ENCODE data around the gene HBM. TPM values are rescaled to one million over a fixed set of nuclear protein-coding genes. Genes with fewer than 3 reads are reported as not detected.
"Not testable (repeated sequence)": the region's sequence is repeated elsewhere in the genome, so short reads cannot be mapped to it uniquely, and the experiment has no call there.

The HBM gene
- polyA plus RNA-seq, 2 of the 4 experiments (the other 2 are of a cell fraction) = not detected

- FAIRE-seq = no peak
- no peak overlapping the region for H3K4me2 ChIP-seq
- H3K4me1 ChIP-seq = peaks cover 5% of the 10 kb centered on the region; the same call in 1 of the 3 replicates
- CTCF ChIA-PET = interaction anchor here (1.1 to 2.3 kb wide), 5 partner anchors 9 to 162 kb away, joined by 3 to 12 read pairs (median 7); partner anchors contain the start of gene HBQ1
- H3K9me3 ChIP-seq = no peaks in the 10 kb centered on the region
- POLR2A ChIA-PET = interaction anchor here (0.7 kb wide), 1 partner anchor 15 kb away, joined by 8 read pairs; no protein-coding TSS in a partner anchor
- no peak for TF ChIP-seq MAZ (IDR thresholded peaks at IDR 0.05; ENCODE audit: borderline replicate concordance, low read depth, low read length)
- peak; percentile 67 to 73; a peak in 4 of 6 replicates for ATAC-seq
- 96% methylated on average over 5 of the region's 5 CpGs for WGBS (ENCODE audit: missing lambda C conversion rate)
- H3K27ac ChIP-seq = 0 out of 6 replicates have a peak overlapping the region, but pooled peaks of 1 of the 2 experiments have one; percentile 4
- no peak overlapping the region for H3K4me3 ChIP-seq
- DNase-seq (ENCODE audit: low read depth in 1 of 2, low spot score in 1 of 2) = no peak
Observed at GRCh38 chr16:200388-200787, 34.6 kb downstream of the HBM start.

GRCh38 chr16:203246-203645 lies 37.5 kb downstream of the HBM start:
- WGBS (ENCODE audit: missing lambda C conversion rate) = 94% methylated on average over 4 of the region's 4 CpGs
- H3K4me1 ChIP-seq = peaks cover 5% of the 10 kb centered on the region; the same call in 1 of the 3 replicates
- H3K4me3 ChIP-seq = no peak overlapping the region
- no peak overlapping the region for H3K4me2 ChIP-seq
- H3K27ac ChIP-seq = no peak overlapping the region
- ATAC-seq (no peak), DNase-seq (ENCODE audit: low read depth in 1 of 2, low spot score in 1 of 2) (no peak), FAIRE-seq (no peak)
- H3K9me3 ChIP-seq = no peaks in the 10 kb centered on the region
- no peak for TF ChIP-seq BHLHE40 (IDR thresholded peaks at IDR 0.05; ENCODE audit: low read depth, low read length)
- no peak for TF ChIP-seq CHD2 (IDR thresholded peaks at IDR 0.05; ENCODE audit: low read length, partially characterized antibody)
- TF ChIP-seq CHD4 (IDR thresholded peaks at IDR 0.05; ENCODE audit: borderline replicate concordance) = no peak
- TF ChIP-seq BCL3 (IDR thresholded peaks at IDR 0.05) = no peak
- TF ChIP-seq MAZ (IDR thresholded peaks at IDR 0.05; ENCODE audit: borderline replicate concordance, low read depth, low read length) = no peak
- no peak for TF ChIP-seq PHF8 (IDR thresholded peaks at IDR 0.05; ENCODE audit: borderline replicate concordance, low read depth)
- no peak for TF ChIP-seq KDM5A (IDR thresholded peaks at IDR 0.05)
- no peak for TF ChIP-seq NFE2L2 (conservative IDR thresholded peaks at IDR 0.05; ENCODE audit: low read length)
- no peak for TF ChIP-seq EHMT2 (IDR thresholded peaks at IDR 0.05; ENCODE audit: low read depth)
- ChIA-PET POLR2A (no interaction called here), CTCF (interaction anchor here (1.1 to 1.5 kb wide), 2 partner anchors 107 to 159 kb away, joined by 3 to 5 read pairs; no protein-coding TSS in a partner anchor)

DNA sequence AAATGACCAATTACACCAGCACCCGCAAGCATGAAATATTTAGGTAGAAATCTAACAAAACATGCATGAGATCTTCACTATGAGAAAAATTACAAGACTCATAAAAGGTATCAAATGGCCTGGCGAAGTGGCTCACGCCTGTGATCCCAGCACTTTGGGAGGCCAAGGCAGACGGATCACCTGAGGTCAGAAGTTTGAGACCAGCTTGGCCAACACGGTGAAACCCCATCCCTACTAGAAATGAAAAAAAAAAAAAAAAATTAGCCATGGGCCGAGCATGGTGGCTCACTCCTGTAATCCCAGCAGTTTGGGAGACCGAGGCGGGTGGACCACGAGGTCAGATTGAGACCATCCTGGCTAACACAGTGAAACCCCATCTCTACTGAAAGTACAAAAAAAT lies 38.3 kb downstream of the HBM start:
- ChIA-PET POLR2A (interaction anchor here (0.6 kb wide), 1 partner anchor 10 kb away, joined by 6 read pairs; no protein-coding TSS in a partner anchor), CTCF (interaction anchor here (1.1 to 1.8 kb wide), 3 partner anchors 10 to 158 kb away, joined by 3 to 7 read pairs (median 5); no protein-coding TSS in a partner anchor)
- H3K4me1 ChIP-seq; FAIRE-seq; H3K4me2 ChIP-seq; ATAC-seq; H3K27ac ChIP-seq; DNase-seq (ENCODE audit: low read depth in 1 of 2, low spot score in 1 of 2); H3K9me3 ChIP-seq; H3K4me3 ChIP-seq: not testable (repeated sequence)
- 94% methylated on average over 9 of the region's 9 CpGs for WGBS (ENCODE audit: missing lambda C conversion rate)

DNA sequence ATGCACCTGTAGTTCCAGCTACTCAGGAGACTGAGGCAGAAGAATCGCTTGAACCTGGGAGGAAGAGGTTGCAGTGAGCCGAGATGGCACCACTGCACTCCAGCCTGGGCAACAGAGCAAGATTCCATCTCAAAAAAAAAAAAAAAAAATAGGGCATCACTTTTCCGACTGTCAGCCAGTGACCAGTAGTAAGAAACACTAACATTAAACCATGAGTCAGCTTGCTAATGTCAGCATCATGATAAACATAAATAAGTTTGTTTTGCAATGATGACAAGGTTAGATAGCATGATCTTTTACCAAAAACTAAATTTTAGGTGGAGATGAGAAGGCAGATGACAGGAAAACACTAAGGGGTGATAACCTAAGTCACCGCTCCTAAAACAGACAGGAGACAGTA lies 43.6 kb downstream of the HBM start:
- H3K4me3 ChIP-seq; FAIRE-seq; ATAC-seq; H3K4me2 ChIP-seq; H3K27ac ChIP-seq; H3K4me1 ChIP-seq; POLR2A ChIA-PET; DNase-seq (ENCODE audit: low read depth in 1 of 2, low spot score in 1 of 2); H3K9me3 ChIP-seq: not testable (repeated sequence)
- CTCF ChIA-PET = interaction anchor here (1.1 to 3.0 kb wide), 5 partner anchors 26 to 153 kb away, joined by 3 to 12 read pairs (median 4); partner anchors contain the start of gene HBQ1
- 92% methylated on average over 4 of the region's 4 CpGs for WGBS (ENCODE audit: missing lambda C conversion rate)

- H3K4me2 ChIP-seq; H3K4me1 ChIP-seq; DNase-seq (ENCODE audit: low read depth in 1 of 2, low spot score in 1 of 2); ATAC-seq; H3K4me3 ChIP-seq; H3K9me3 ChIP-seq; FAIRE-seq; POLR2A ChIA-PET; H3K27ac ChIP-seq: not testable (repeated sequence)
- CTCF ChIA-PET = interaction anchor here (1.8 kb wide), 2 partner anchors 30 to 146 kb away, joined by 5 read pairs; no protein-coding TSS in a partner anchor
- 94% methylated on average over 14 of the region's 14 CpGs for WGBS (ENCODE audit: missing lambda C conversion rate)
Observed at GRCh38 chr16:211631-212180, 45.9 kb downstream of the HBM start.

DNA sequence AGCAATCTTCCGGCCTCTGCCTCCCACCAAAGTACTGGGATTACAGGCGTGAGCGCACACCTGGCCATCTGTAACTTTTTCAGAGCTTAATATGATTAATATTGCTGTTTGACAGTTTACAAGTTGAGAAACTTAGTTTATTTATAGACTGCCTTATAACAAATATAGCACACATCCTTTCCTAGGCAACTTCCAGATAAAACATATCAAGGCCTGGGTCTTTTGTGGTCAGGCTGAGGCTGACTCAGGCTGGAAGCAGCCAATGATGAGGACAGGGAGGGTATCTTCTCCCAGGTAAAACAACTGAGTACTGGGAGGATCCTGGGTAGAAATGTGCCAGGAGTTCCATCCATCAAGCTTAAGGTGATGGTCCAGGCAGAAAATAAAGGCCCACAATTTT lies 47.2 kb downstream of the HBM start:
- Histone ChIP-seq H3K27ac (no peak overlapping the region), H3K4me2 (no peak overlapping the region), H3K4me3 (no peak overlapping the region), H3K9me3 (no peaks in the 10 kb centered on the region), H3K4me1 (no peaks in the 10 kb centered on the region)
- ChIA-PET CTCF (interaction anchor here (0.6 to 1.8 kb wide), 3 partner anchors 31 to 148 kb away, joined by 4 to 5 read pairs (median 4); partner anchors contain the start of gene HBQ1), POLR2A (no interaction called here)
- ATAC-seq (no peak), FAIRE-seq (no peak), DNase-seq (ENCODE audit: low read depth in 1 of 2, low spot score in 1 of 2) (no peak)
- 99% methylated on average over 3 of the region's 3 CpGs for WGBS (ENCODE audit: missing lambda C conversion rate)
- TF ChIP-seq MAZ (IDR thresholded peaks at IDR 0.05; ENCODE audit: borderline replicate concordance, low read depth, low read length) (no peak), POLR2AphosphoS2 (conservative IDR thresholded peaks at IDR 0.05; ENCODE audit: low read length) (no peak), CHD2 (IDR thresholded peaks at IDR 0.05; ENCODE audit: low read length, partially characterized antibody) (no peak), EP300 (IDR thresholded peaks at IDR 0.05) (no peak), ELK1 (IDR thresholded peaks at IDR 0.05; ENCODE audit: low read depth, low read length) (no peak), TP53 (CRISPR knock-in tag; IDR thresholded peaks at IDR 0.05) (no peak), FOSL2 (IDR thresholded peaks at IDR 0.05) (no peak), FOSL2 (CRISPR knock-in tag; IDR thresholded peaks at IDR 0.05) (no peak), GATA3 (IDR thresholded peaks at IDR 0.05; ENCODE audit: borderline replicate concordance) (no peak), CBX8 (IDR thresholded peaks at IDR 0.05) (no peak), CBX2 (IDR thresholded peaks at IDR 0.05; ENCODE audit: borderline replicate concordance, low read depth) (no peak), NPAS2 (CRISPR knock-in tag; IDR thresholded peaks at IDR 0.05; ENCODE audit: borderline replicate concordance) (no peak), RNF2 (IDR thresholded peaks at IDR 0.05; ENCODE audit: borderline replicate concordance, low read depth) (no peak), ZNF302 (CRISPR knock-in tag; IDR thresholded peaks at IDR 0.05) (no peak)

Data from A549 (cell line).